ENCODE results near the gene SMAD6.

SMAD6 gene

GRCh38 chr15:66800584-66801235 lies 98.7 kb downstream of the SMAD6 start:
- Histone ChIP-seq H3K36me3 (ENCODE audit: control insufficient read depth in 2 of 2, insufficient read depth in 2 of 2, low read length in 2 of 2) (no peaks in the 10 kb centered on the region), H3K27me3 (ENCODE audit: control insufficient read depth in 2 of 2, insufficient read depth in 2 of 2, low read length in 2 of 2) (no peaks in the 10 kb centered on the region), H3K4me1 (ENCODE audit: control insufficient read depth in 2 of 2, insufficient read depth in 2 of 2, low read length in 2 of 2) (peaks cover 11 to 19% of the 10 kb centered on the region in 2 donors), H3K9ac (ENCODE audit: low read depth in 1 of 2, low read length in 2 of 2) (no peak overlapping the region), H3K4me3 (ENCODE audit: low read length in 2 of 2) (no peak overlapping the region), H3K27ac (ENCODE audit: low read depth in 2 of 2, low read length in 2 of 2) (no peak overlapping the region), H3K9me3 (ENCODE audit: control insufficient read depth in 2 of 2, low read length in 2 of 2) (no peaks in the 10 kb centered on the region)

DNA sequence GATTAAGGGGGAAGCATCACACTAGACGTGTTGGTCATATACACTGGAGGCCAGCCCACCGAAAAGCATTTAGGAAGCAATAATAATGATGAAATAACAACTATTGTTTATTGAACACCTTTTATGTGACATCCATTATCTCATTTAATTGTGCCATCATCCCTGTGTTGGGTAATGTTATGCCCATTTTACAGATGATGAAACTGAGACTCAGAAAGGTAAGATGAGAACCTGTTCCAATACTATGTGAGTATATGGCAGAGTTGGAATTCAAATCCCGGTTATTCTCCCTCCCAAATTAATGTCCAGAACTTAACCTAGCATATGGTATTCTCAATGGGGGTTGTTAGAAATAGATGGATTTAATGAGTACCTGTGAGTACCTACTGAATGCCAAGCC lies 99.2 kb downstream of the SMAD6 start:
- no peak overlapping the region for H3K9ac ChIP-seq (ENCODE audit: low read depth in 1 of 2, low read length in 2 of 2)
- no peak overlapping the region for H3K4me3 ChIP-seq (ENCODE audit: low read length in 2 of 2)
- no peaks in the 10 kb centered on the region for H3K27me3 ChIP-seq (ENCODE audit: control insufficient read depth in 2 of 2, insufficient read depth in 2 of 2, low read length in 2 of 2)
- no peak overlapping the region for H3K27ac ChIP-seq (ENCODE audit: low read depth in 2 of 2, low read length in 2 of 2)
- H3K36me3 ChIP-seq (ENCODE audit: control insufficient read depth in 2 of 2, insufficient read depth in 2 of 2, low read length in 2 of 2) = no peaks in the 10 kb centered on the region
- no peaks in the 10 kb centered on the region for H3K9me3 ChIP-seq (ENCODE audit: control insufficient read depth in 2 of 2, low read length in 2 of 2)
- peaks cover 11 to 19% of the 10 kb centered on the region in 2 donors for H3K4me1 ChIP-seq (ENCODE audit: control insufficient read depth in 2 of 2, insufficient read depth in 2 of 2, low read length in 2 of 2)

DNA sequence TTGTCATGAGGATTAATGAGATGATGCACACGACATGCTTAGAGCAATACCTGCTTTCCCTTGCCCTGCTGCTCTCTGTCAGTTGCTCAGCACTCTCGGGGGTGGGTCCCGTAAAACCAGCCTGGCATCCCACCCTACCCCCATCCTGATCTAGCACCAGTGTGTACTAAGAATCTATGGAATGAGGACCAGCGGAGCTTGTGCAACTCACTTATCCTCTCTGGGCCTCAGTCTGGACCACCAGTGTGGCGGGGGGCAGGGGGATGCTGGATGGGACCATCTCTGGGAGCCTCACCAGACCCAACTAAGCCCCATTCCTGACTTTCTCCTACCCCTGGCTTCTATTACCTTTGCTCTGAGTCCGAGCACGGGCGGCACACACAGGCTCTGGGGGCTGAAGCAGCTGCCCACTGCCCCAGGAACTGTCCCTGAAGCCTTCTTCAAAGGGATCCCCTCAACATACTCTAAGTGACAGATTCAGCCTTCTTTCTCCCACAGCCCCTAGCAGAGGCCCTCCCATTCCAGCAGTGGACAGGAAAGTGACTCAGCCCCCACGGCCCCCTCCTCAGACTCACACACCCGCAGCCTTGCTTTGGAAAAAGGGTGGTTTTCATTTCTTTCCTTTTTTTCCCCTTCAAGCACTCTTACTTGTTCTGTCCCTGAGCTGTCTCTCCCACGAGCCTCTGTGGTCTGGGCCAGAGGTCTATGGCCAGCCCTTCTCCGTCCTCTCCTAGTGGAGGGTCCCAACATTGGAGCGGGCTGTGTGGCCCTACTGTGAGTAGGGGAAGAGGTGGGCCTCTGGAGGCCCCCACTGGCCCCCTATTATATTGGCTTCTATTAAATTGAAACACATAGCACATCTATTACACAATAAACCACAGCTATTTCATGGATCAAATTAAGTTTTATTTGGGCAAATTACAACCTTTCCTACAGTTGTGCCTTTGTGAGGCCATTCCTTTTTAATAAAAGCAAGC lies 100.3 kb downstream of the SMAD6 start:
- peak overlapping the region in 1 of 2 donors; percentile 19 for H3K9ac ChIP-seq (ENCODE audit: low read depth in 1 of 2, low read length in 2 of 2)
- H3K36me3 ChIP-seq (ENCODE audit: control insufficient read depth in 2 of 2, insufficient read depth in 2 of 2, low read length in 2 of 2) = no peaks in the 10 kb centered on the region
- peaks cover 11 to 19% of the 10 kb centered on the region in 2 donors for H3K4me1 ChIP-seq (ENCODE audit: control insufficient read depth in 2 of 2, insufficient read depth in 2 of 2, low read length in 2 of 2)
- no peaks in the 10 kb centered on the region for H3K27me3 ChIP-seq (ENCODE audit: control insufficient read depth in 2 of 2, insufficient read depth in 2 of 2, low read length in 2 of 2)
- no peak overlapping the region for H3K4me3 ChIP-seq (ENCODE audit: low read length in 2 of 2)
- H3K27ac ChIP-seq (ENCODE audit: low read depth in 2 of 2, low read length in 2 of 2) = peak overlapping the region; percentile 60 to 66
- no peaks in the 10 kb centered on the region for H3K9me3 ChIP-seq (ENCODE audit: control insufficient read depth in 2 of 2, low read length in 2 of 2)

DNA sequence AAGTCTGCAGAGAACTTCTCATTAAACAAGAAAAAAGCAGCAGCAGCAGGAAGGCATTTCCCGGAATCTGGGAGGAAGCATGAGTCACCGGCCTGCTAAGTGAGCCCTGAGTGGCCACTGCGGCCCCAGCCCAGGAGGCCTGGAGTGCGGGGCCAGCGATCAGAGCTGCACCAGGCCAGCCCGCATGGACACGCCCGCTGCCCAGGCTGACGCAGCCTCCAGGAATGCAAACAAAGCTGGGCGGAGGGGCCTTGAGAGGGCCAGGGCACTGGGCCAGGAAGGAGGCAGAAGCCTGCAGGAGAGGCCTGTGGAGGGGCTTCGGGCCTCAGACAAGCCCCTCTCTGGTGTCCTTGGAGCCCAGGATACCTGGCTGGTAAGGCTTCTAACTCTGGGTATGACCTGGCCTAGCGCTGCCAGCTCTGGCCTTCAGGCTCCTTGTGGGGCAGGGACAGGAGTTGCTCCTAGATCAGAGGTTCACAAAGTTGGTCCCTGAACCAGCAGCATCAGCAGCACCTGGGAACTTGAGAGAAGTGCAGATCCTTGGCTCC lies 101.2 kb downstream of the SMAD6 start:
- Histone ChIP-seq H3K27me3 (ENCODE audit: control insufficient read depth in 2 of 2, insufficient read depth in 2 of 2, low read length in 2 of 2) (no peaks in the 10 kb centered on the region), H3K4me1 (ENCODE audit: control insufficient read depth in 2 of 2, insufficient read depth in 2 of 2, low read length in 2 of 2) (peaks cover 11 to 19% of the 10 kb centered on the region in 2 donors), H3K27ac (ENCODE audit: low read depth in 2 of 2, low read length in 2 of 2) (peak overlapping the region; percentile 66 to 68), H3K36me3 (ENCODE audit: control insufficient read depth in 2 of 2, insufficient read depth in 2 of 2, low read length in 2 of 2) (no peaks in the 10 kb centered on the region), H3K9ac (ENCODE audit: low read depth in 1 of 2, low read length in 2 of 2) (peak overlapping the region in 1 of 2 donors; percentile 19), H3K9me3 (ENCODE audit: control insufficient read depth in 2 of 2, low read length in 2 of 2) (no peaks in the 10 kb centered on the region), H3K4me3 (ENCODE audit: low read length in 2 of 2) (no peak overlapping the region)

- no peak overlapping the region for H3K9ac ChIP-seq (ENCODE audit: low read depth in 1 of 2, low read length in 2 of 2)
- H3K9me3 ChIP-seq (ENCODE audit: control insufficient read depth in 2 of 2, low read length in 2 of 2) = no peaks in the 10 kb centered on the region
- H3K27me3 ChIP-seq (ENCODE audit: control insufficient read depth in 2 of 2, insufficient read depth in 2 of 2, low read length in 2 of 2) = no peaks in the 10 kb centered on the region
- H3K4me3 ChIP-seq (ENCODE audit: low read length in 2 of 2) = no peak overlapping the region
- H3K27ac ChIP-seq (ENCODE audit: low read depth in 2 of 2, low read length in 2 of 2) = peak overlapping the region; percentile 66 to 68
- H3K36me3 ChIP-seq (ENCODE audit: control insufficient read depth in 2 of 2, insufficient read depth in 2 of 2, low read length in 2 of 2) = no peaks in the 10 kb centered on the region
- H3K4me1 ChIP-seq (ENCODE audit: control insufficient read depth in 2 of 2, insufficient read depth in 2 of 2, low read length in 2 of 2) = peaks cover 11 to 19% of the 10 kb centered on the region in 2 donors
These were observed 101.7 kb downstream of the SMAD6 start for GRCh38 chr15:66803749-66804148.

DNA sequence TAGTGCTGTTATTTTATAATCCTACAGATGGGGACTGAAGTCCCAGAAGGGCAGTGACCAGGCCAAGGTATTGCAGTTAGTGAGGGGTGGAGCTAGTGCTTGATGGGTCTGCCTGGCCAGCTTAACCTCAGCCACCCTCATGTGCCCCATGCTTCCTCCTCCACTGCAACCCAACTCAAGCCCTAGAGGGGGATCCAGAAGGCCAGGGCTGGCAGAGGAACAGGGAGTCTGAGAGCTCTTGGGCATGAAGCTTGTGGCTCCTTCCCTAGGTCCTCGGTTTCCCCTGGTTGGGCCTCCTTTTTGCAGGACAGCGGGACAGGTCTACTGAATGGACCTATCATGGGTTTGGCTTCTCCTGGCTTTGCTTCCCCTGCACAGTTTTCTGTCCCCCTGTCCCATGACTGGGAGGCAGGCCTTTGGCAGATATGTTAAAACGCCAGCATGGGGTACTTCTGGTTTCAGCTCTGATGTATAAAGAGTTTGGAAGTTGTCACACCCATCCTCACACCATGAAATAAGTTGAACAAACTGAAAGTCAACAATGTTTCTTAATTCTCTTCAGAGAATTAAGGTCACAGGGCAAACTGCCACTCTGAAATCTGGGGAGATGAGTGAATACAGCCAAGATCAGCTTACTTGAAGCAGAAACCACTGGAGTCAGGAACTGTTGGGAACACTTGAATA lies 103.3 kb downstream of the SMAD6 start:
- H3K27ac ChIP-seq (ENCODE audit: low read depth in 2 of 2, low read length in 2 of 2) = no peak overlapping the region
- H3K4me1 ChIP-seq (ENCODE audit: control insufficient read depth in 2 of 2, insufficient read depth in 2 of 2, low read length in 2 of 2) = peaks cover 11 to 19% of the 10 kb centered on the region in 2 donors
- H3K4me3 ChIP-seq (ENCODE audit: low read length in 2 of 2) = no peak overlapping the region
- no peaks in the 10 kb centered on the region for H3K9me3 ChIP-seq (ENCODE audit: control insufficient read depth in 2 of 2, low read length in 2 of 2)
- H3K9ac ChIP-seq (ENCODE audit: low read depth in 1 of 2, low read length in 2 of 2) = no peak overlapping the region
- H3K27me3 ChIP-seq (ENCODE audit: control insufficient read depth in 2 of 2, insufficient read depth in 2 of 2, low read length in 2 of 2) = no peaks in the 10 kb centered on the region
- H3K36me3 ChIP-seq (ENCODE audit: control insufficient read depth in 2 of 2, insufficient read depth in 2 of 2, low read length in 2 of 2) = no peaks in the 10 kb centered on the region

- no peak overlapping the region for H3K27ac ChIP-seq (ENCODE audit: low read depth in 2 of 2, low read length in 2 of 2)
- H3K27me3 ChIP-seq (ENCODE audit: control insufficient read depth in 2 of 2, insufficient read depth in 2 of 2, low read length in 2 of 2) = no peaks in the 10 kb centered on the region
- no peak overlapping the region for H3K4me3 ChIP-seq (ENCODE audit: low read length in 2 of 2)
- peaks cover 2 to 4% of the 10 kb centered on the region in 2 donors for H3K4me1 ChIP-seq (ENCODE audit: control insufficient read depth in 2 of 2, insufficient read depth in 2 of 2, low read length in 2 of 2)
- no peaks in the 10 kb centered on the region for H3K36me3 ChIP-seq (ENCODE audit: control insufficient read depth in 2 of 2, insufficient read depth in 2 of 2, low read length in 2 of 2)
- H3K9me3 ChIP-seq (ENCODE audit: control insufficient read depth in 2 of 2, low read length in 2 of 2) = no peaks in the 10 kb centered on the region
- H3K9ac ChIP-seq (ENCODE audit: low read depth in 1 of 2, low read length in 2 of 2) = no peak overlapping the region
These were observed 106.3 kb downstream of the SMAD6 start for GRCh38 chr15:66808181-66808824.

DNA sequence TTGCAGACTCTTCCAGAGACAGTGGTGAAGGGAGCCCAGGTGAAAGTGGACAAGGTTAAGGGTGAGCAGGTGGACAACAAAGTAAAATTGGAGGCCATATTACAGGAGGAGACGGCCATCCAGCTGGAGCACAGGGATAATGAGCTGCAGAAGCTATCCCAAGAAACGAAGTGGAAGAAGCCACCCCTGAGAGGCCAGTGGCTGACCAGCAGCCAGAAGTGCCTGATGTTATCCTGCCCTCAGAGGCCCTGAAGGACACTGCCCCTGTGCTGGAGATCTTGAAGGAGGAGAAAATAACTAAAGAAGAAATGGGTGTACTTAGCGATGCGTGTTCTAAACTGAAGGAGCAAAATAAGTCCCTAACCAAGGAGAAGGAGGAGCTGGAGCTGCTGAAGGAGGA lies 107.6 kb downstream of the SMAD6 start:
- Histone ChIP-seq H3K27me3 (ENCODE audit: control insufficient read depth in 2 of 2, insufficient read depth in 2 of 2, low read length in 2 of 2) (no peaks in the 10 kb centered on the region), H3K9me3 (ENCODE audit: control insufficient read depth in 2 of 2, low read length in 2 of 2) (no peaks in the 10 kb centered on the region), H3K27ac (ENCODE audit: low read depth in 2 of 2, low read length in 2 of 2) (no peak overlapping the region), H3K36me3 (ENCODE audit: control insufficient read depth in 2 of 2, insufficient read depth in 2 of 2, low read length in 2 of 2) (no peaks in the 10 kb centered on the region), H3K4me3 (ENCODE audit: low read length in 2 of 2) (no peak overlapping the region), H3K9ac (ENCODE audit: low read depth in 1 of 2, low read length in 2 of 2) (no peak overlapping the region), H3K4me1 (ENCODE audit: control insufficient read depth in 2 of 2, insufficient read depth in 2 of 2, low read length in 2 of 2) (no peaks in the 10 kb centered on the region)

- no peak overlapping the region for H3K9ac ChIP-seq (ENCODE audit: low read depth in 1 of 2, low read length in 2 of 2)
- no peaks in the 10 kb centered on the region for H3K9me3 ChIP-seq (ENCODE audit: control insufficient read depth in 2 of 2, low read length in 2 of 2)
- H3K4me1 ChIP-seq (ENCODE audit: control insufficient read depth in 2 of 2, insufficient read depth in 2 of 2, low read length in 2 of 2) = no peaks in the 10 kb centered on the region
- H3K27me3 ChIP-seq (ENCODE audit: control insufficient read depth in 2 of 2, insufficient read depth in 2 of 2, low read length in 2 of 2) = no peaks in the 10 kb centered on the region
- no peak overlapping the region for H3K4me3 ChIP-seq (ENCODE audit: low read length in 2 of 2)
- no peaks in the 10 kb centered on the region for H3K36me3 ChIP-seq (ENCODE audit: control insufficient read depth in 2 of 2, insufficient read depth in 2 of 2, low read length in 2 of 2)
- no peak overlapping the region for H3K27ac ChIP-seq (ENCODE audit: low read depth in 2 of 2, low read length in 2 of 2)
These were observed 113.3 kb downstream of the SMAD6 start for GRCh38 chr15:66815318-66815717.
